ENCODE data around the gene ZZZ3.

Gene ZZZ3

DNA sequence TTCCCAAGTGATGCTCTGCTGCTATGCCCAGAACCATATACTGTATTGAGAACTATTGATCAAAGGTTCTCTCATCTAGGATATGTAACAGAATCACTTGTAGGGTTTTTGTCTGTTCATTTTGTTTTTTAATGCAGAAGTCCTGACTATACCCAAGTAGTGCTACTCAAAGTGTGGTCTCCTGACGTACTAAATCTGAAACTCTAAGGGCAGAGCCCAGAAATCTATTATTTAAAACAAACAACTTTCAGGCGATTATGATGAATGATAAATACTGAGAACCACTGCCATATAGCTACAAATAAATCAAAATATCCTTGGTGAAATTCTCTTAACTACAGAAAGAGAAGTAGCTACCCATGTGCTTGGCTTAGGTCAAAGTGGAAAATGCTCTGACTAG lies 10.1 kb downstream of the ZZZ3 start:
- Histone ChIP-seq H3K36me3 (ENCODE audit: low read depth) (peaks cover 25% of the 10 kb centered on the region), H3K27ac (ENCODE audit: poor library complexity, severe bottlenecking) (no peak overlapping the region), H3K4me3 (ENCODE audit: severe bottlenecking) (no peak overlapping the region), H3K27me3 (ENCODE audit: insufficient read depth, poor library complexity, severe bottlenecking) (no peaks in the 10 kb centered on the region), H3K9me3 (ENCODE audit: severe bottlenecking) (no peaks in the 10 kb centered on the region), H3K4me1 (ENCODE audit: insufficient read depth, poor library complexity, severe bottlenecking) (peaks cover 21% of the 10 kb centered on the region)
- no peak for DNase-seq (ENCODE audit: low spot score)
- no peak for ATAC-seq (ENCODE audit: low read depth)
- TF ChIP-seq, protein P1, sequence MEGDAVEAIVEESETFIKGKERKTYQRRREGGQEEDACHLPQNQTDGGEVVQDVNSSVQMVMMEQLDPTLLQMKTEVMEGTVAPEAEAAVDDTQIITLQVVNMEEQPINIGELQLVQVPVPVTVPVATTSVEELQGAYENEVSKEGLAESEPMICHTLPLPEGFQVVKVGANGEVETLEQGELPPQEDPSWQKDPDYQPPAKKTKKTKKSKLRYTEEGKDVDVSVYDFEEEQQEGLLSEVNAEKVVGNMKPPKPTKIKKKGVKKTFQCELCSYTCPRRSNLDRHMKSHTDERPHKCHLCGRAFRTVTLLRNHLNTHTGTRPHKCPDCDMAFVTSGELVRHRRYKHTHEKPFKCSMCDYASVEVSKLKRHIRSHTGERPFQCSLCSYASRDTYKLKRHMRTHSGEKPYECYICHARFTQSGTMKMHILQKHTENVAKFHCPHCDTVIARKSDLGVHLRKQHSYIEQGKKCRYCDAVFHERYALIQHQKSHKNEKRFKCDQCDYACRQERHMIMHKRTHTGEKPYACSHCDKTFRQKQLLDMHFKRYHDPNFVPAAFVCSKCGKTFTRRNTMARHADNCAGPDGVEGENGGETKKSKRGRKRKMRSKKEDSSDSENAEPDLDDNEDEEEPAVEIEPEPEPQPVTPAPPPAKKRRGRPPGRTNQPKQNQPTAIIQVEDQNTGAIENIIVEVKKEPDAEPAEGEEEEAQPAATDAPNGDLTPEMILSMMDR (IDR thresholded peaks at IDR 0.05; ENCODE audit: poor library complexity, severe bottlenecking): no peak

DNA sequence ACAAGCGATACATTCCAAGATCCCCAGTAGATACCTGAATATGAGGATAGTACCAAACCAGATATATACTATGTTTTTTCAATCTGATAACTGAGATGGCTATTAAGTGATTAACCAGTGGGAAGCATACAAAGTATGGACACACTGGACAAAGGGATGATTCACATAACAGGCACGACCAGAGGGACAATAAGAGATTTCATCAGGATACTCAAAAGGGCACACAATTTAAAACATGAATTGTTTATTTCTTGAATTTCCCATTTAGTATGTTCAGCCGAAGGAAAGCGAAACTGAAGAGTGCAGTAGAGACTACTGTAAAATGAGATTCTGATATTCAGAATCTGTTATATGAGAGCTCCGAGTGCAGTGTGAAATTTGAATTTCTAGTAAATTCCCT lies 10.6 kb downstream of the ZZZ3 start:
- H3K36me3 ChIP-seq (ENCODE audit: low read depth): peaks cover 20% of the 10 kb centered on the region
- H3K9me3 ChIP-seq (ENCODE audit: severe bottlenecking): no peaks in the 10 kb centered on the region
- DNase-seq (ENCODE audit: low spot score) (no peak), ATAC-seq (ENCODE audit: low read depth) (peak; percentile 64; the same call in 2 of the 3 replicates)
- no peaks in the 10 kb centered on the region for H3K27me3 ChIP-seq (ENCODE audit: insufficient read depth, poor library complexity, severe bottlenecking)
- H3K4me3 ChIP-seq (ENCODE audit: severe bottlenecking): no peak overlapping the region
- H3K4me1 ChIP-seq (ENCODE audit: insufficient read depth, poor library complexity, severe bottlenecking): peaks cover 18% of the 10 kb centered on the region
- TF ChIP-seq, protein P1 (IDR thresholded peaks at IDR 0.05; ENCODE audit: poor library complexity, severe bottlenecking): no peak
- no peak overlapping the region for H3K27ac ChIP-seq (ENCODE audit: poor library complexity, severe bottlenecking)

DNA sequence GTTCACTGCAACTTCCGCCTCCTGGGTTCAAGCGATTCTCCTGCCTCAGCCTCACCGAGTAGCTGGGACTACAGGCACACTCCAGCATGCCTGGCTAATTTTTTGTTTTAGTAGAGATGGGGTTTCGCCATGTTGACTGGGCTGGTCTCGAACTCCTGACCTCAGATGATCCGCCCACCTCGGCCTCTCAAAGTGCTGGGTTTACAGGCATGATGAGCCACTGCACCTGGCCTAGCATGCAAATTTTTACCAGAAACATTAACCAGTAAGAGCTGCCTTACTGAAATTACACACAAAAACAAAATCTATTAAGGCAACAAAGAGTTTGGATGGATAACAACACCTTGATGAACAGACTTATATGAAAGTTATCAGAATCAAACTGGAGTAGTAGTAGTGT lies 12.1 kb downstream of the ZZZ3 start:
- H3K4me3 ChIP-seq (ENCODE audit: severe bottlenecking): no peak overlapping the region
- H3K36me3 ChIP-seq (ENCODE audit: low read depth): peaks cover 8% of the 10 kb centered on the region
- TF ChIP-seq, protein P1 (IDR thresholded peaks at IDR 0.05; ENCODE audit: poor library complexity, severe bottlenecking): no peak
- no peaks in the 10 kb centered on the region for H3K27me3 ChIP-seq (ENCODE audit: insufficient read depth, poor library complexity, severe bottlenecking)
- ATAC-seq (ENCODE audit: low read depth): no peak
- DNase-seq (ENCODE audit: low spot score): no peak
- H3K4me1 ChIP-seq (ENCODE audit: insufficient read depth, poor library complexity, severe bottlenecking): peaks cover 14% of the 10 kb centered on the region
- H3K9me3 ChIP-seq (ENCODE audit: severe bottlenecking): no peaks in the 10 kb centered on the region
- no peak overlapping the region for H3K27ac ChIP-seq (ENCODE audit: poor library complexity, severe bottlenecking)

DNA sequence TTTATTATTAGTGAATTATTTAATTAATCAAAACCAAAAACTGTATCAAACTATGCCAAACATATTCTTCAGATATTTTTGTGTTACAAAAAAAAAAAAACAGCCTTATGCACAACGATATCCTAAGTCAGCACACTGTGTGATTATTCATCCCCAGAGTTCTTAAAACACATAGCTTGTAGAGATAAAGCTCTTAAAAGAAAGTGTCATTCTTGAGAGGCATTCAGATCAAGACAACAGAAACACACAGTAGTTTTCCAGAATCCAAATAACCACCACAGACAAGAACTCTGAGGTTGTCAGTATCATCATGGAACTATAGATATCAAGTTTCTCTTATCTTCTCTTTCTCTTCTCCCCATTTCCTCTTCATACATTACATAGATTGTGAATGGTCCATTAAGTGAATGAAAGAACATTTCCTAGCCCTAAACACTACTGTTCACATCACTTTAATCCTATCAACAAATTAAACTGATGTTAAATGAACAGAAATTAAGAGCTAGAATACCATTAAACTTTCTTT lies 13.5 kb downstream of the ZZZ3 start:
- TF ChIP-seq, protein P1 (IDR thresholded peaks at IDR 0.05; ENCODE audit: poor library complexity, severe bottlenecking): no peak
- Histone ChIP-seq H3K4me1 (ENCODE audit: insufficient read depth, poor library complexity, severe bottlenecking) (peaks cover 14% of the 10 kb centered on the region), H3K36me3 (ENCODE audit: low read depth) (no peaks in the 10 kb centered on the region; the same call in 1 of the 2 replicates), H3K4me3 (ENCODE audit: severe bottlenecking) (no peak overlapping the region), H3K9me3 (ENCODE audit: severe bottlenecking) (no peaks in the 10 kb centered on the region), H3K27me3 (ENCODE audit: insufficient read depth, poor library complexity, severe bottlenecking) (no peaks in the 10 kb centered on the region), H3K27ac (ENCODE audit: poor library complexity, severe bottlenecking) (no peak overlapping the region)
- ATAC-seq (ENCODE audit: low read depth) (no peak), DNase-seq (ENCODE audit: low spot score) (no peak)

DNA sequence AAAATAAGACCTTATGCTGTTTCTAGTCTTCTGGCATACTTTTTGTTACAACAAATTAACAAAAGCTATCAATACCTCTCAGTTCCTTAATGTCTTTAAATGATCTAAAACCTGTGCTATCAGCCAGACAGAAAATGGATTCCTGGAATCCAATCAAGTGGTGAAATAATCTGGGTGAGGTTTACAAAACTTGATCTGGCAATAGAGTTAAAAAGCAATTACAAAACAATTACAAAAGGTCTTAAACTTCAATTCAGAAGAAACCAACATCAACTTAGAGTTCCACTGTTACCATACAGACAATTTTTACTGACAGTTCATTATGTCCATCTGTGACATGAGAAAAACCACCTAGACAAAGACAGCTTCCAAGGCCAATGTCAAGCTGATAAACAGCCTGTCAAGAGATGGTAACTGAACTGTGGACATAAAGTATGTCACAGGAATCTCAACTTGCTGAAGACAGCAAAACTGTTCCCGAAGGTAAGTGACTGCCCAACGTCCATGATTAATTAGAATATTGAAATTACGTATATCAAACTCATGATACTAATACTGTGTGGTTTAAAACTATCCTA lies 17.4 kb downstream of the ZZZ3 start:
- TF ChIP-seq, protein P1 (IDR thresholded peaks at IDR 0.05; ENCODE audit: poor library complexity, severe bottlenecking): no peak
- Histone ChIP-seq H3K4me1 (ENCODE audit: insufficient read depth, poor library complexity, severe bottlenecking) (no peaks in the 10 kb centered on the region), H3K4me3 (ENCODE audit: severe bottlenecking) (no peak overlapping the region), H3K27ac (ENCODE audit: poor library complexity, severe bottlenecking) (no peak overlapping the region), H3K9me3 (ENCODE audit: severe bottlenecking) (no peaks in the 10 kb centered on the region), H3K27me3 (ENCODE audit: insufficient read depth, poor library complexity, severe bottlenecking) (no peaks in the 10 kb centered on the region), H3K36me3 (ENCODE audit: low read depth) (peaks cover 5% of the 10 kb centered on the region; the same call in 1 of the 2 replicates)
- DNase-seq (ENCODE audit: low spot score) (no peak), ATAC-seq (ENCODE audit: low read depth) (no peak)
